Peyer's patch (tissue), 4 donors: ENCODE measurements around the gene JPT1.

Experiments used
- POLR2A ChIP-seq, 2 donors: fragments of 450-650 bp; IDR thresholded peaks; one replicate each; pipeline ENCODE4 v1.5.1; 2017; ENCODE audit warnings: antibody characterized with exemption in 2 of 2, mild to moderate bottlenecking in 2 of 2, moderate library complexity in 2 of 2
- TF ChIP-seq, protein P1 (sequence below), 6 experiments: fragments of 450-650 bp in 4 of 6; fragments of 200-600 bp in 2 of 6; sonication (generic) in 1 of 6; IDR thresholded peaks; one replicate each; pipeline ENCODE4 v1.5.1; 2017 to 2019; ENCODE audit warnings: antibody characterized with exemption in 6 of 6, mild to moderate bottlenecking in 3 of 6, moderate library complexity in 1 of 6

DNA sequence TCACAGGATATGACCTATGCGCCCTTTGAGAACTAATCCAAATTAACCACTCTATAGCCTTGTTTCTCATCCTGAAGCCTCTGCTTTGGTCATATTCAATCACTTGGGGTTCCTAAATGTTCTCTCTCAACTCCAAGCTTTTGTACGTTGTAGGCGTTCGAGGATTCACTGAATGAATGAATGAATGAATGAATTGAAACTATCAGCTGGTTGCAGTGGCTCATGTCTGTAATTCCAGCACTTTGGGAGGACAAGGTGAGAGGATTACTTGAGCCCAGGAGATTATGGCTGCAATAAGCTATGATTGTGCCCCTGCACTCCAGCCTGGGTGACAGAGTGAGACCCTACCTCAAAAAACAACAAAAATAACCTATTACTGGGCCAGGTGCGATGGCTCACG lies 34.3 kb upstream of the JPT1 start:
- TF ChIP-seq, protein P1, sequence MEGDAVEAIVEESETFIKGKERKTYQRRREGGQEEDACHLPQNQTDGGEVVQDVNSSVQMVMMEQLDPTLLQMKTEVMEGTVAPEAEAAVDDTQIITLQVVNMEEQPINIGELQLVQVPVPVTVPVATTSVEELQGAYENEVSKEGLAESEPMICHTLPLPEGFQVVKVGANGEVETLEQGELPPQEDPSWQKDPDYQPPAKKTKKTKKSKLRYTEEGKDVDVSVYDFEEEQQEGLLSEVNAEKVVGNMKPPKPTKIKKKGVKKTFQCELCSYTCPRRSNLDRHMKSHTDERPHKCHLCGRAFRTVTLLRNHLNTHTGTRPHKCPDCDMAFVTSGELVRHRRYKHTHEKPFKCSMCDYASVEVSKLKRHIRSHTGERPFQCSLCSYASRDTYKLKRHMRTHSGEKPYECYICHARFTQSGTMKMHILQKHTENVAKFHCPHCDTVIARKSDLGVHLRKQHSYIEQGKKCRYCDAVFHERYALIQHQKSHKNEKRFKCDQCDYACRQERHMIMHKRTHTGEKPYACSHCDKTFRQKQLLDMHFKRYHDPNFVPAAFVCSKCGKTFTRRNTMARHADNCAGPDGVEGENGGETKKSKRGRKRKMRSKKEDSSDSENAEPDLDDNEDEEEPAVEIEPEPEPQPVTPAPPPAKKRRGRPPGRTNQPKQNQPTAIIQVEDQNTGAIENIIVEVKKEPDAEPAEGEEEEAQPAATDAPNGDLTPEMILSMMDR (IDR thresholded peaks at IDR 0.05), result no peak
- TF ChIP-seq POLR2A (IDR thresholded peaks at IDR 0.05), result no peak
